GM23248 (cell line): ENCODE results near the gene CLSTN2.

Experiments used
- EZH2 ChIP-seq: fragments of 200-600 bp; sonication (generic); IDR thresholded peaks from 2 replicates; pipeline ENCODE4 v1.6.1; 2018; ENCODE audit warnings: antibody characterized with exemption, mild to moderate bottlenecking; ENCODE audit not compliant: insufficient read depth, poor library complexity, severe bottlenecking
- EZH2phosphoT487 ChIP-seq: fragments of 200-600 bp; sonication (generic); IDR thresholded peaks from 2 replicates; pipeline ENCODE4 v1.6.1; 2018; ENCODE audit warnings: antibody characterized with exemption, moderate library complexity, mild to moderate bottlenecking, low read depth; ENCODE audit not compliant: insufficient read depth

DNA sequence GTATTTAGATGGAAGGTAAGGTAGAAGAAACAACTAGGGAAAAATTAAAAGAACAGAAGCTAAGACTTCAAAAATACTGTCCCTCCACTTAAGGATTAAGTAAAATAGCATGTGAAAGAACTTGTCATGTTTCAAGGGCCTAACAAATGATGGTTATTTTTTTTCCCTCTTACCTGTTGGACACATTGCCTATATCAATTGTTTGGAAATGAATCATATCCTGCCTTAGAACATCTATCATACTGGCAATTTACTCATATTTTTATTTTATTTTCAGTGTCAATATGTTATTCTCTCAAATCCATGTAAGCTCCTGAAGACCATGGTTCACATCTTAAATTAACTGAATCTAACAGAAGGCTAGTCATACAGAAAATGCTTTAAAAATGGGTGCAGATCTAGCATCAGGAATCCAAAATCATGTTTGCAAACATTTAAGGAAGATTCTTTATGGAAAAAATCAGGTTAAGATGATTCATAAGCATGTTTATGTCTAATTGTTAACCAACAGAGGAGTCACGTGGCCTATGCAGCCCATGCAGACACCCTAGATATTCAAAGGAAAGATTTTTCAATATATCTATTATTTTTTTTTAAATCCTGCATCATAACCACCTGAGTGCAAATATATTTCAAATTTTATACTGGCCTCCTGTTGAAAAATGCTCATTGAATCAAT lies 607.1 kb downstream of the CLSTN2 start:
- TF ChIP-seq EZH2 = no peak
- TF ChIP-seq EZH2phosphoT487 = no peak
